Cardiac muscle cell (in vitro differentiated cells and primary cell): ENCODE data around the gene GPN2. TPM values are rescaled to one million over a fixed set of nuclear protein-coding genes. Genes with fewer than 3 reads are reported as not detected.

Experiments used
- DNase-seq, 2 donors: peaks; one replicate each; pipeline versions ENCODE4 v3.0.0 to v3.0.0-alpha.2; 2010 to 2017; ENCODE audit warnings: low read depth in 1 of 2, low spot score in 1 of 2
- H3K27ac ChIP-seq: fragments of 200-600 bp; sonication (generic); 2 replicates; pipeline ENCODE4 v1.5.1; 2016
- H3K27me3 ChIP-seq: fragments of 200-600 bp; sonication (generic); 2 replicates; pipeline ENCODE4 v1.6.0; 2016; ENCODE audit warnings: control low read depth
- H3K36me3 ChIP-seq: fragments of 200-600 bp; sonication (generic); 2 replicates; pipeline ENCODE4 v1.5.1; 2016; ENCODE audit warnings: control low read depth
- H3K4me1 ChIP-seq: fragments of 200-600 bp; sonication (generic); 2 replicates; pipeline ENCODE4 v1.8.1; 2017; ENCODE audit warnings: low read depth, mild to moderate bottlenecking, mixed run types
- H3K4me3 ChIP-seq: fragments of 200-600 bp; sonication (generic); 2 replicates; pipeline ENCODE4 v1.5.1; 2016; ENCODE audit warnings: mild to moderate bottlenecking
- H3K9me3 ChIP-seq: fragments of 200-600 bp; sonication (generic); 2 replicates; pipeline ENCODE4 v1.5.1; 2017; ENCODE audit warnings: low read depth, mild to moderate bottlenecking, control low read depth
- CTCF ChIP-seq: IDR thresholded peaks from 2 replicates; pipeline ENCODE4 v1.5.1; 2012; ENCODE audit warnings: low read depth, mild to moderate bottlenecking, low read length
- polyA plus RNA-seq: library from polyadenylated mRNA; unstranded; fragments of >200 nt; fragmentation: Nextera tagmentation; extraction: Ambion mirVana; gene quantifications from 2 replicates; pipeline ENCODE4 v1.2.1, GENCODE V29; 2016
- total RNA-seq: library from RNA; depleted of rRNA; stranded (reverse); fragments of >200 nt; gene quantifications from 2 replicates; pipeline ENCODE4 v1.2.3, GENCODE V29; 2016

Gene GPN2
- total and polyA plus RNA-seq, 2 experiments from 2014 or later = 18.4 to 32.2 TPM

GRCh38 chr1:26897351-26897750 lies 7.3 kb upstream of the GPN2 start:
- H3K27me3 ChIP-seq = no peaks in the 10 kb centered on the region
- H3K9me3 ChIP-seq = no peaks in the 10 kb centered on the region
- no peak overlapping the region for H3K4me3 ChIP-seq
- no peak overlapping the region for H3K27ac ChIP-seq
- H3K36me3 ChIP-seq = peaks cover 14% of the 10 kb centered on the region
- H3K4me1 ChIP-seq = peaks cover 6% of the 10 kb centered on the region
- DNase-seq = no peak
- no peak for TF ChIP-seq CTCF

GRCh38 chr1:26894263-26894662 lies 4.2 kb upstream of the GPN2 start:
- H3K27ac ChIP-seq = no peak overlapping the region
- DNase-seq = no peak
- peaks cover 14% of the 10 kb centered on the region for H3K36me3 ChIP-seq
- no peak for TF ChIP-seq CTCF
- H3K9me3 ChIP-seq = no peaks in the 10 kb centered on the region
- peaks cover 7% of the 10 kb centered on the region for H3K4me1 ChIP-seq
- no peak overlapping the region for H3K4me3 ChIP-seq
- H3K27me3 ChIP-seq = no peaks in the 10 kb centered on the region

- peak overlapping the region; percentile 96 for H3K27ac ChIP-seq
Measured at GRCh38 chr1:26890467-26890796, 349 bp upstream of the GPN2 start.

GRCh38 chr1:26888231-26888630 lies 1.9 kb downstream of the GPN2 start:
- TF ChIP-seq CTCF = no peak
- Histone ChIP-seq H3K4me3 (no peak overlapping the region), H3K4me1 (peaks cover 6% of the 10 kb centered on the region), H3K27ac (no peak overlapping the region), H3K36me3 (peaks cover 29% of the 10 kb centered on the region), H3K9me3 (no peaks in the 10 kb centered on the region), H3K27me3 (no peaks in the 10 kb centered on the region)
- no peak for DNase-seq

More at GRCh38 chr1:26890467-26890796, 349 bp upstream of the GPN2 start:
- TF ChIP-seq CTCF = no peak
- no peaks in the 10 kb centered on the region for H3K9me3 ChIP-seq
- H3K27me3 ChIP-seq = no peaks in the 10 kb centered on the region
- no peak for DNase-seq
- H3K4me1 ChIP-seq = peaks cover 6% of the 10 kb centered on the region
- peaks cover 19% of the 10 kb centered on the region for H3K36me3 ChIP-seq
- peak overlapping the region; percentile 84 for H3K4me3 ChIP-seq

GRCh38 chr1:26887125-26887524 lies 3.0 kb downstream of the GPN2 start:
- Histone ChIP-seq H3K27ac (no peak overlapping the region), H3K4me1 (peaks cover 6% of the 10 kb centered on the region), H3K27me3 (no peaks in the 10 kb centered on the region), H3K9me3 (no peaks in the 10 kb centered on the region), H3K36me3 (peaks cover 36% of the 10 kb centered on the region), H3K4me3 (no peak overlapping the region)
- peak; percentile 58 for TF ChIP-seq CTCF
- DNase-seq = peak in 1 of 2 donors; percentile 61
